HG03558 (cell line): ENCODE results near the gene ZNF460.

ENCODE experiments used
- ATAC-seq: cut with Tn5 transposase; IDR thresholded peaks from one replicate; pipeline ENCODE4 v1.9.1; 2021; ENCODE audit warnings: moderate number of reproducible peaks; ENCODE audit not compliant: unreplicated experiment; ENCODE audit errors: extremely low read depth

The ZNF460 gene

DNA sequence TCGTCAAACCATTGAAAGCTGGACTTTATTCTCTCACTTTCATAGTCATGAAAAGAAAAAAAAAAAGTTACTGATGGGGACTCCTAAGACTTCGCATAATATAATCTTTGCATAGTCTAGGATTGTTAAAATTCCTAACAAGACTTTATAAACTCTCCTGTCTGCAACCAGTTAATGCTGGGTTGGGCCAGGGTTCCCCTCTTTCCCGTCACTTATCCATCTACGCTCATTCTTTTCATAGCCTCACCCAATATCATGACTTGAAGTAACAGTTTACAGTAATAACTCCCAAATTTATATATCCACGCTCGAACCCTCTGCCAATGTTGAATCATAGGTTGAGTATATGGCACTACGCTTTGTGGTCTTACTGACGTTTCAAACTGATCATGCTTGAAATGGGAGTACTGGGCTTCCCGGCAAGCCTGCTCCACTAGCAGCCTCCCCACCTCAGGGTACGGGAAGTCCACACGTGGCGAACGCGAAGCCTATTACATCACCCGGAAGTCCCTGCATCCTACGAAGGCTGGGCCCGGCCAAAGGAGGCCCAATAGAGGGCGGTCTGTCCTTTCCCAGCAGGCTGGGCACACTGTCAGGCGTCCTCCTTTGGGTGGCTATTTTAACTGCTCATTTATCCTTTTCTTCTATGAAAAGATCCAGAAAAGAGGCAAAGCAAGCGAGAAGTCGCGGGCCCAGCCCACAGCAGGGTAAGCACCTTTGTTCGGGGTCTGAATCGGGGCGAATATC lies 694 bp upstream of the ZNF460 start:
- peak; percentile 61 for ATAC-seq

- no peak for ATAC-seq
Measured at GRCh38 chr19:57280962-57281400, 696 bp downstream of the ZNF460 start.

DNA sequence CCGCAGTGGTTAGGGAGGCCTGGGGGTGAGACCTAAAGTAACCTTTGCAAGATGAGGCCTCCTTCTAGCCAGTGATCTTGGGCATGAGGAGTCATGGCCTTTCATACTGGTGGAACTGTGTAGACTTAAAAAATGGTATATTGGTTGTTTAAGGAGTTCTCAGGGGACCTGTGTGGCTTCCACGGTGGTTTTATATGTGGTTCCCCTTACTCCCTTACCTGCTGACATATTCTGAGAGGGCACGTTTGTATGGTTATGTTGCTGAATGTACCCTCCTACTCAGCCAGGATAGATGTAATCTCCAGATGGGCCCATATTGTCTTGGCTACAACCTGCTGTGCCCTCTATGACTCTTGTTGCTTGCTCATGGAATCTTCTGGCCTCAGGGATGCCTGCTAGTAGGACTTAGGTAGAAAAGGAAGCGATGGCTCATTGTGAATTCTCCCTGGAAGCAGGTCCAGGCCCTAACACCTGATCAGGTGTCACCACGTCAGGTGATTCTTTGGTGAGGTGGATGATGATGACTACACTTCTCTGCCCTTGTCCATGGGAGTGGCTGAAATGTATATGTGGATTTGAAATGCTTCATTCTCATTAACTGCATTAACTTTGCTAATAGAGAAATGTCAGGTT lies 1.8 kb downstream of the ZNF460 start:
- ATAC-seq: no peak

GRCh38 chr19:57288373-57288772 lies 8.1 kb downstream of the ZNF460 start:
- ATAC-seq: no peak

- ATAC-seq: no peak
Measured at GRCh38 chr19:57290970-57291369, 10.7 kb downstream of the ZNF460 start.

DNA sequence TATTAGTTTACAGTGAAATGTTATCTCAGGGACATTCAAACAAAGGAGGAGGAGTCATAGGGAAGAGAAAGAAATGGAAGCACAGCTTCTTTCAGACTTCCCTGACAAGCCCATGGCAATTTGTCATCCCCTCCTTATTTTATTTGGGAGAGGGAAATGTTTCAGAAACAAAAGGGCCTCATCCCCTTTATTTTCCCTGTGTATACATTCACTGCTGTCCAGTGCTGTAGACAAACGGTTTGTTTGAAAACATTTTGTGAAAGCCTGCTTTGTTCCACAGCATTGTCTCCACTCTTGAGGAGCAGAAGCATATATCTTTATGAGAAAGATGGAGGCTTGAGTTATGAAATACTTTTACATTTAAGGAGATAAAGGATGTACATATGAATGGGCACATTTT lies 12.3 kb downstream of the ZNF460 start:
- no peak for ATAC-seq

DNA sequence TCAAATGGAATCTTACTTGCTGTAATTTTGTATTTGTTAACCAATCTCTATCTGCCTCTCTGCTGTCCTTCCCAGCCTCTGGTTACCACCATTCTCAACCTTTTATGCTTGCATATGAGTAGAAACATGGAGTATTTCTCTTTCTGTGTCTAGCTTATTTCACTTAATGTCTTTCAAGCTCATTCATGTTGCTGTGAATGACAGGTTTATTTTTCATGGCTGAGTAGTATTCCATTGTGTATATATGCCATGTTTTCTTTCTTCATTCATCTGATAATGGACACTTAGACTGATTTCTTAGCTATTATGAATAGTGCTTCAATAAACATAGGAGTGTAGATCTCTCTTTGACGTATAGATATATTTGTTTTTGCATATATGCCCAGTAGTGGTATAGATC lies 13.4 kb downstream of the ZNF460 start:
- ATAC-seq: no peak

DNA sequence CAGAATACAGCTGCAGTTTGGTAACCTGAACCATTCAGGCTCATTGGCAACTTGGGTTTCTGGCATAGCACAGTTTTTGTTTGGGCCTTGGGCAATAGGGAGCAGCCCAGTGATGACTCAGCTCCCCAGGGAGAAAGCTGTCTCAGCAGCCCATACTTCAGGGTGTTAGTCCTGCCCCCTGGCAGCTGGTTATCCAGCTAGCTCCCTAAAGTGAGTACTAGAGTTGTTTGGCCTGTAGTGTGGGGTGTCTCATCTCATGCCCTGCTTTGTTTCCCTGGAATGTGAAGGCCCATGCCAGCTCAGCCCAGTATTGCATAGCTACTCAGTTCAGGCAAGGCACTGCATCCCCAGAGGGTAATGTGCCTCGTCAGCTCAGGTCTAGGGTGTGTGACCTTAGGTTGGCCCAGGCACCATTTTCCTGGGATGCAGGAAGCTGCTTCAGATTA lies 21.8 kb downstream of the ZNF460 start:
- ATAC-seq: no peak

DNA sequence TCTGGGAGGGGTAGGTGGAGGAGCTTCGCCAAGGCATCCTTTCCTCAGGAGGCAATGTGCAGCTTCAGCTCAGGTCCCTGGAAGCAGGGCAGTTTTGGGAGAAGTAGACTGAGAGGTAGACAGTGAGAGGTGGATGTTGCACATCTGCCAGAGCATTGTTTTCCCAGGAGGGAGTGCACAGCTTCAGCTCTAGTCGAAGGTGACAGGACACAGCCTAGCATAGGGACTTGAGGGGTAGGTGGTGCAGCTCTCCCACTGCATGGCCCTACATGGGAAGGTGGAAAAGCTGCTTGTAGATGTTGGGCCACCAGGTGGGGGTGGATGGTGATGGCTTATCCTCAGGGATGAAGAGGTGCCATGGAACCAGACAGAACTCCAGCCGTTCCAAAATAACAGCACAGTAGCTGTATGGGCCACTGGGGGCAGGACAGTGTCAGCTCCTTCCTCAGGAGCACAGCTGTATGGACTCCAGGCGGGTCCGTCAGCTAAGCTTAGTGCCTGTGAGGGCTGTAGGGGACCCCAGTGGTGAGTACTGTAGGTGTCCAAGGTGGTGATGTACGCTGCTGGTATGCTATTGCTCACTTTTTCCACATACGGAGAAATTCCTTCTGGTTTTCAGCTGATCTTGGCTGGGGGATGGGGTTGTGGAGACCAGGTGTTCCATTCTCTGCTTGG lies 22.6 kb downstream of the ZNF460 start:
- ATAC-seq: no peak

DNA sequence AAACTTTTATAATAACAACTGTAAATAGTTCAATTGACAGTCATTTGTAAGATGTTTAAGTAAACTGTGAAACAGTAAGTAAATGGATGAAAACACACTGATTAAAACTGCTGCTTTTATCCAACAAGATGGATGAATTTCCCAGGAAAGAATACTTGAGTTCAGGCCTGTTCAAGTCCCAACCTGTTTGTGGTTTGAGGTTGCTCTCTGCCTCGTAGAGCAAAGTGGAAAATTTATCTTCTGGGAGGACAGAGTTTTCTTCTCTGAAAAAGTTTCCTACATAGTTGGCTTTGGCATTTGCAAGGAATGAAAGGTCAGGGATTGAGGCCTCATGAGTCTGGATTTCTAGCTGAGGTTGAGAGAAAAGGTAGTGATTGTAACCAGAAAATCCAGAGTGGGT lies 24.8 kb downstream of the ZNF460 start:
- no peak for ATAC-seq

DNA sequence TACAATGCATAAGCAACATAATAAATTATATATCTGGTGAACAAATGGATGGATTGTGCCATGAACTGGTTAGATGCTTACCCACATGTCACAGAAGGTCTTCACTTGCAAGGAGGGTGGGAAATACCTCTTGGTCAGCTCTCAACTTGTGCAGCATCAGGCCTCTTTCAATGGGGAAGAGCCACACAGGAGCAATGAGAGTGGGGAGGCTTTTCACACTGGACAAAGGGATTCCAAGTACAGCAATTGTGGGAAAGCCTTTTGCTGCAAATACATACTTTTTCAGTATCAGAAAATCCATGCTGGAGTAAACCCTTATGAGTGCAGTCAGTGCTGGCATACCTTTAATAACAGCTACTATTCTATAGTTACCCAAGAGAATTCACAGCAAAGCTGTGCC lies 28.2 kb downstream of the ZNF460 start:
- no peak for ATAC-seq

DNA sequence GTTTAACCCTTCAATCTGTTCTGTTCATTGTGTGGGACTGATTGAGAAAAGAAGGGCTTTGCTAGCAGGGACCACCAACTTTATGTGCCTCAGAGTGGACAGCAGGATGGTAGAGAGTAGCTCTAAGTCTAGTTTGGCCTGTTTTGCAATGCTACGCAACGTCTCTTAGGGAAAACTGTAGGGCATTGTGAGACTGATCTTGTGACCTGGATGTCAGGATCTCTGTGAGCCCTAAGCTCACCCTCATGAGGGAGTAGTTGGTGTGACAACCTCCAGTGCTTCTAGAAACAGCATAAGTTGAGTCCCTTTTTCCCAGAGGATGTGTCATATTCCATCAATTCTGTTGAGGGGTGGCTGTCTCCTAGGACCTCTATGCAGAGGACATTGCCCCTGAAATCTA lies 30.5 kb downstream of the ZNF460 start:
- no peak for ATAC-seq

DNA sequence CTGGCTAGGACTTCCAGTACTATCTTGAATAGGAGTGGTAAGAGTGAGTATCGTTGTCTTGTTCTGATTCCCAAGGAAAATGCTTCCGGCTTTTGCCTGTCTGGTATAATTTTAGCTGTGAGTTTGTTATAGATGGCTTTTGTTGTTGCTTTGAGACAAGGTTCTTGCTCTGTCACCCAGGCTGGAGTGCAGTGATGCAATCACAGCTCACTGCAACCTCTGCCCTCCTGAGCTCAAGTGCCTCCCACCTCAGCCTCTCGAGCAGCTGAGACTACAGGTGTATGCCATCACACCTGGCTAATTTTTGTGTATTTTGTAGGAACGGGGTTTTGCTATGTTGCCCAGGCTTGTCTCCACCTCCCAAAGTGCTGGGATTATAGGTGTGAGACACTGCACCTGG lies 33.9 kb downstream of the ZNF460 start:
- no peak for ATAC-seq

GRCh38 chr19:57317503-57317902 lies 37.2 kb downstream of the ZNF460 start:
- no peak for ATAC-seq

DNA sequence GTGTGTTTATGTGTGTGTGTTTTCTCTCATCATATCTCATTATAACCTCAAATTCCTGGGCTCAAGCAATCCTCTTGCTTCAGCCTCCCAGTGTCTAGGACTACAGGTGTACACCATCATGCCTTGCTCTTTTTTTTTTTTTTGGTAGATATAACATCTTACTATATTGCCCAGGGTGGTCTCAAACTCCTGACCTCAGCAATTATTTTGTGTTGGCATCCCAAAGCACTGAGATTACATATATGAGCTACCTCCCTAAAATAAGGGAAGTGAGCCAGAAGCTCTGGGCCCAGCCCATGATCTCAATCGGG lies 39.5 kb downstream of the ZNF460 start:
- ATAC-seq: no peak

DNA sequence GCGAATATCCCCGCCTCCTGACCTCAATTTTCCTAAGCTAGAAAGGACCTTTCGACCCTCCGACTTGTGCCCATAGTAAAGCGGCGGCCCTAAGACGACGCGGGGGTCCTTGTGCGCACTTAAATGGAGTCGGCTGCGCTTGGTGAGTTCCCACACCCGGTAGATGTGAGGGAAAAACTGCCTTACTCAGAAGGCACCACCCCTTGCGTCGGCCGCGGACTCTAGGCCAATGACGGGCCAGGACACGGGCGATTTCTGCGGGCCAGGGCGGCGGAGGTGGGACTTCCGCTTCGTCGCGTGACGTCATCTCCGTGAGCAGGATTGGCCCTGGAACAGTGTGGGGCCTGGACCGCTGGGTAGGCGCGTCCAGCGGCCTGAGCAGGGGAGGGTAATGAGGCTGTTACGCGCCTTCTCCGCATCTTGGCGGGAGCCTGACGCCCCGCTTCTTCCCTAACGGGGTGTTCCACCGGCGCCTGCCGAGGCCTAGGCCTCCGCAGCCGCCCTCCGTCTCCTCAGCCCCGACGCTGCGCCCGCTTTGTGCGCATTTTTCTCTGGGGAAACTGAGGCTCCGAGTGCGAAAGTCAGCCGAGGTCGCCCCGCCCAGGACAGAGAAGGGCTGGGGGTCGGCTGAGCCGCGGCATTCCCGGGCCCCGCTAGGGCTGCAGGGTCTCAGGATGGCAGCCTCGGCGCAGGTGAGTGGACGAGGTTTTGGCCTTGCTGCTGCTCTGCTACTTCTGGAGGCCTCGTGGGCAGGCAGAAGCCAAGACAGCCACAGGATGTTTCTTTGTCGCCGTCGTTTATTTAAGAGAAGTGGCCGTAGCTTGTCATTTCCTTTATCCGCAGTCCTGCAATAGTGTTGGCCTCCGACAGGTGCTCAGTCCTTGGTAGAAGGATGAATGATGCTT lies 40.1 kb downstream of the ZNF460 start, which contains the start of gene ZNF543:
TSS of gene ZNF543 (plus strand) at position 293 of the 905 bp plus-strand sequence. CDS start at position 675, 382 bp downstream.
- peak; percentile 83 for ATAC-seq

DNA sequence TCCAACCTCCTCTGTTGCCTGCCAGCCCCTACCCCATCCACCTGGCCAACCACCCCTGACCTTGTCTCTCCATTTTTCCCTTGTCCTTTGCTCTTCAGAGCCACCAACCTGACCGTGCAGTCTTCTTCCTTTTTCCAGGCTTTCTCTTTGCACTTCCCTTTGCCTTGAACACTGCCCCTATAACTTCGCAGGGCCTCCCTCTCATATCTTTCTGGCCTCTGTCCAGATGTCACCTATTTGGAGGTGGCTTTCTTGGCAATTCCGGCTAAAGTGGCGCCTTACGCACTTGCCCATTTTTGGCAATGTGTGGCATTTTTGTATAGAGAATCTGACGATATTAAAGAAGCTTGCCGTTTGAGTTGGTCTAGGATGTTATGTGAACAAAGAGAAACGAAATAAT lies 40.8 kb downstream of the ZNF460 start:
- ATAC-seq: no peak

GRCh38 chr19:57321751-57322150 lies 41.5 kb downstream of the ZNF460 start:
- no peak for ATAC-seq

GRCh38 chr19:57324992-57325391 lies 44.7 kb downstream of the ZNF460 start:
- no peak for ATAC-seq

DNA sequence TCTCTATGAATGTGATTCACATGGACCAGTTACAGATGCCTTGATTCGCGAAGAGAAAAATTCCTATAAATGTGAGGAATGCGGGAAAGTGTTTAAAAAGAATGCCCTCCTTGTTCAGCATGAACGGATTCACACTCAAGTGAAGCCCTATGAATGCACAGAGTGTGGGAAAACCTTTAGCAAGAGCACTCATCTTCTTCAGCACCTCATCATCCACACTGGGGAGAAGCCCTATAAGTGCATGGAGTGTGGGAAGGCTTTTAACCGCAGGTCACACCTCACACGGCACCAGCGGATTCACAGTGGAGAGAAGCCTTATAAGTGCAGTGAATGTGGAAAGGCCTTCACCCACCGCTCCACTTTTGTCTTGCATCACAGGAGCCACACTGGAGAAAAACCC lies 47.7 kb downstream of the ZNF460 start:
- no peak for ATAC-seq
